HT-29 (cell line): Measurements from ENCODE around the gene CCNB2. TPM values are rescaled to one million over a fixed set of nuclear protein-coding genes. Genes with fewer than 3 reads are reported as not detected.

Experiments used
- DNase-seq: peaks from one replicate; pipeline ENCODE4 v3.0.0-alpha.2; 2015; ENCODE audit warnings: low spot score
- small RNA-seq: library from RNA; depleted of rRNA; stranded (forward); fragments of <200 nt; gene quantifications from one replicate; pipeline ENCODE3, GENCODE V24; 2014
- total RNA-seq: library from RNA; depleted of rRNA; stranded (reverse); fragments of >200 nt; shearing (Covaris generic); gene quantifications from 2 replicates; pipeline ENCODE4 v1.2.3, GENCODE V29; 2014; rRNA removed

The CCNB2 gene
- total RNA-seq, 1 experiment from 2014 or later: 84.6 TPM

GRCh38 chr15:59166601-59167265 is 61.8 kb downstream of the CCNB2 start:
- no peak for DNase-seq

- no peak for DNase-seq
Observed at GRCh38 chr15:59168536-59168935, 63.6 kb downstream of the CCNB2 start.

- no peak for DNase-seq
Observed at GRCh38 chr15:59169251-59169708, 64.3 kb downstream of the CCNB2 start.

GRCh38 chr15:59170295-59171066 is 65.5 kb downstream of the CCNB2 start:
- peak; percentile 19 for DNase-seq

GRCh38 chr15:59171067-59171397 is 66.1 kb downstream of the CCNB2 start:
- DNase-seq: no peak

- DNase-seq: no peak
Observed at GRCh38 chr15:59172289-59172901, 67.4 kb downstream of the CCNB2 start.

GRCh38 chr15:59173194-59173593 is 68.2 kb downstream of the CCNB2 start:
- no peak for DNase-seq

- DNase-seq: no peak
Observed at GRCh38 chr15:59174151-59174834, 69.3 kb downstream of the CCNB2 start.

Small RNA genes lying within 50 kb of the gene (small RNA-seq; reads per million reads assigned to genes)
- not detected for gene MIR2116

Other genes starting within 250 kb of the CCNB2 start
- gene SLTM, start 171.5 kb upstream of the CCNB2 start, total RNA-seq: 92.9 and 104 TPM in 2 replicates
- 12.7 and 12.9 TPM in 2 replicates for gene RNF111, start 117.5 kb upstream of the CCNB2 start, total RNA-seq
- not detected in 2 replicates for gene LDHAL6B, start 101.7 kb downstream of the CCNB2 start, total RNA-seq